GM12878 (cell line): Measurements from ENCODE around the gene FOSL1. TPM values are rescaled to one million over a fixed set of nuclear protein-coding genes. Genes with fewer than 3 reads are reported as not detected.

ENCODE experiments used
- ATAC-seq: fragments of 200-7000 bp; cut with Tn5 transposase; 3 replicates; pipeline ENCODE4 v1.9.1; 2020; ENCODE audit warnings: mild to moderate bottlenecking, moderate library complexity
- BruUV-seq: library from RNA; stranded (reverse); fragments of 400-500 nt; replicated peaks from 2 replicates; lab custom pipeline; 2021; lab: Mats Ljungman, UMichigan
- CTCF ChIA-PET: fragments of 300-600 bp; sonication (Branson Sonifier 250); formaldehyde crosslinking; extraction: SDS; loops from one replicate; lab custom pipeline; 2021; ENCODE audit warnings: inconsistent platforms; lab: Yijun Ruan, JAX
- POLR2A ChIA-PET: fragments of 350-600 bp; formaldehyde crosslinking; extraction: SDS; loops from one replicate; lab custom pipeline; 2021; ENCODE audit warnings: inconsistent platforms; lab: Charles Lee
- RAD21 ChIA-PET: fragments of 300-600 bp; sonication (Branson Sonifier 250); formaldehyde crosslinking; loops from one replicate; lab custom pipeline; 2023; ENCODE audit warnings: antibody characterized with exemption; ENCODE audit not compliant: unreplicated experiment; lab: Charles Lee
- SMC1A ChIA-PET: fragments of 300-600 bp; sonication (Branson Sonifier 250); formaldehyde crosslinking; loops from one replicate; lab custom pipeline; 2023; ENCODE audit not compliant: unreplicated experiment, uncharacterized antibody; lab: Charles Lee
- DNase-seq: peaks from one replicate; pipeline ENCODE4 v3.0.0-alpha.2; 2011; ENCODE audit warnings: low read depth, low spot score
- FAIRE-seq: peaks from 3 replicates; lab custom pipeline; 2011; peaks lifted over from hg19 to GRCh38; lab: Jason Lieb, UNC
- H2AFZ ChIP-seq: 2 replicates; pipeline ENCODE4 v1.6.0; 2011; ENCODE audit warnings: low read depth, low read length, control low read depth; ENCODE audit not compliant: control insufficient read depth
- H3K27ac ChIP-seq: 2 replicates; pipeline ENCODE4 v1.5.1; 2011; ENCODE audit warnings: control low read depth; ENCODE audit not compliant: control insufficient read depth, insufficient read depth
- H3K27me3 ChIP-seq, 2 experiments: replicated peaks in 1 of 2; 2 replicates each; pipeline versions ENCODE4 v1.6.0 to v1.6.1; 2011; ENCODE audit warnings: low read length in 1 of 2; ENCODE audit not compliant: control insufficient read depth in 2 of 2, insufficient read depth in 2 of 2
- H3K36me3 ChIP-seq, 2 experiments: 2 replicates each; pipeline ENCODE4 v1.5.1; 2011; ENCODE audit warnings: low read length in 1 of 2; ENCODE audit not compliant: control insufficient read depth in 2 of 2, insufficient read depth in 2 of 2
- H3K4me1 ChIP-seq: 2 replicates; pipeline ENCODE4 v1.6.1; 2011; ENCODE audit warnings: mild to moderate bottlenecking, low read length, moderate library complexity, mixed read lengths; ENCODE audit not compliant: control insufficient read depth, insufficient read depth
- H3K4me2 ChIP-seq: 2 replicates; pipeline ENCODE4 v1.6.0; 2011; ENCODE audit warnings: control low read depth; ENCODE audit not compliant: control insufficient read depth, insufficient read depth
- H3K4me3 ChIP-seq: fragments of 200-600 bp; sonication (generic); 2 replicates; pipeline ENCODE4 v1.5.1; 2016
- H3K79me2 ChIP-seq: 2 replicates; pipeline ENCODE4 v1.6.0; 2011; ENCODE audit warnings: low read length; ENCODE audit not compliant: control insufficient read depth, insufficient read depth
- H3K9ac ChIP-seq: 2 replicates; pipeline ENCODE4 v1.8.0; 2011; ENCODE audit warnings: low read length, control low read depth, mixed read lengths; ENCODE audit not compliant: control insufficient read depth, insufficient read depth
- H3K9me3 ChIP-seq: replicated peaks from 3 replicates; pipeline ENCODE4 v1.5.1; 2011; ENCODE audit warnings: mild to moderate bottlenecking, low read length; ENCODE audit not compliant: control insufficient read depth, insufficient read depth
- H4K20me1 ChIP-seq: 2 replicates; pipeline ENCODE4 v1.6.0; 2011; ENCODE audit not compliant: control insufficient read depth, insufficient read depth
- ATF7 ChIP-seq: fragments of 450-650 bp; IDR thresholded peaks from 2 replicates; pipeline ENCODE4 v1.6.1; 2016; ENCODE audit warnings: low read depth, mild to moderate bottlenecking
- HDGF ChIP-seq: fragments of 450-650 bp; IDR thresholded peaks from 2 replicates; pipeline ENCODE4 v1.6.1; 2016; ENCODE audit warnings: antibody characterized with exemption
- SMAD5 ChIP-seq: IDR thresholded peaks from 2 replicates; pipeline ENCODE4 v1.6.1; 2016; ENCODE audit warnings: antibody characterized with exemption, low read depth
- WGBS: methylation state at CpG from one replicate; pipeline ENCODE4 v1.1.6; 2016; ENCODE audit warnings: low lambda C conversion rate; ENCODE audit not compliant: insufficient replicate concordance, insufficient coverage; ENCODE audit errors: missing lambda C conversion rate; 5-methylcytosine and 5-hydroxymethylcytosine counted together
- in situ Hi-C: fragments of 300-500 bp; cut with MboI; formaldehyde crosslinking; loops from 9 replicates; pipeline ENCODE4 v1.14.3; 2018; ENCODE audit warnings: mixed read lengths
- intact Hi-C: fragments of 100-400 bp; cut with micrococcal nuclease; formaldehyde crosslinking; loops from one replicate; pipeline ENCODE4 v1.14.2; 2022; ENCODE audit not compliant: unreplicated experiment
- polyA plus RNA-seq, 11 experiments: library from polyadenylated mRNA; depleted of rRNA in 4 of 11; unstranded in 6 of 11; stranded (reverse) in 5 of 11; fragments of >200 nt; fragmentation: Nextera tagmentation in 4 of 11; fragmentation: Illumina TruSeq in 1 of 11; extraction: Ambion mirVana in 4 of 11; extraction: Trizol in 1 of 11; gene quantifications; 1 replicate in 1 of 11; 2 replicates in 10 of 11; pipeline versions ENCODE4 v1.2.1 to v1.2.3, GENCODE V29; 2011 to 2016; ENCODE audit warnings: inconsistent platforms in 2 of 11, missing spikeins in 2 of 11, low read depth in 1 of 11
- total RNA-seq, 4 experiments: library from RNA; depleted of rRNA in 3 of 4; stranded (reverse); fragments of >200 nt in 3 of 4; fragmentation: Illumina TruSeq in 1 of 4; extraction: Trizol in 1 of 4; gene quantifications; 2 replicates each; pipeline versions ENCODE4 v1.2.1 to v1.2.3, GENCODE V29; 2013 to 2021
- TF ChIP-seq, protein P1 (sequence below): fragments of 450-650 bp; IDR thresholded peaks from 2 replicates; pipeline ENCODE4 v1.6.1; 2017; ENCODE audit warnings: low read depth, mild to moderate bottlenecking, moderate library complexity

Gene FOSL1
- total and polyA plus RNA-seq, 10 of the 15 experiments (the other 5 are each of a cell fraction or from before 2014, with no cell fraction given) = 0.82 to 5.4 (median 2.1) TPM

DNA sequence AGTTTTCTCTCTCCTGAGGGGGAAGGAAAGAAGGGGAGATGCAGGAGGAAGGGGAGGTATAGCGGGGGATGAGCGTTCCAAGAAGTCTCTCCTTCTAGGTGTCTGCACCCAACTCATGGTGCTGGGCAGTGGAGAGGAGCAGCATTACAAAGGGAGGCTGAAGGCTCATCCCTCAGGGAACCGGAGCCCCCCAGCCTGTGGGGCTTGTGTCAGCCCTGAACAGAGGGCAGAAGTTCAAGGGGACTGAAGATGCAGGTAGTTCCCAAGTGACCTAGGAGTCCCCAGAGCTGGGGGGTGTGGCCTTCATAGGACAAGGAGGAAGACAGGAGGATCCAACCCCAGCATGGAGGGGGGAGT, 16.9 kb upstream of the FOSL1 start:
- H3K9me3 ChIP-seq = no peaks in the 10 kb centered on the region
- no peak overlapping the region for H3K27ac ChIP-seq
- H3K4me3 ChIP-seq = no peak overlapping the region; the same call in 1 of the 2 replicates
- FAIRE-seq (no peak), ATAC-seq (no peak), DNase-seq (no peak)
- ChIA-PET CTCF (interaction anchor here (0.9 to 2.1 kb wide), 3 partner anchors 25 to 71 kb away, joined by 3 to 9 read pairs (median 4); no protein-coding TSS in a partner anchor), RAD21 (no interaction called here), SMC1A (interaction anchor here (1.7 kb wide), 1 partner anchor 23 kb away, joined by 6 read pairs; no protein-coding TSS in a partner anchor), POLR2A (interaction anchor here (1.0 to 2.5 kb wide), 4 partner anchors 26 to 59 kb away, joined by 3 to 17 read pairs (median 7); partner anchors contain the start of genes CCDC85B and FIBP)
- no peaks in the 10 kb centered on the region for H3K27me3 ChIP-seq
- H3K4me2 ChIP-seq = peak overlapping the region; percentile 87
- no TSS peak for BruUV-seq
- WGBS = 94% methylated on average over 3 of the region's 3 CpGs
- in situ Hi-C loops = no loop called here
- intact Hi-C loops = no loop called here
- peaks cover 34% of the 10 kb centered on the region for H3K79me2 ChIP-seq
- H2AFZ ChIP-seq = no peak overlapping the region
- H3K9ac ChIP-seq = no peak overlapping the region
- H4K20me1 ChIP-seq = no peaks in the 10 kb centered on the region
- TF ChIP-seq, protein P1, sequence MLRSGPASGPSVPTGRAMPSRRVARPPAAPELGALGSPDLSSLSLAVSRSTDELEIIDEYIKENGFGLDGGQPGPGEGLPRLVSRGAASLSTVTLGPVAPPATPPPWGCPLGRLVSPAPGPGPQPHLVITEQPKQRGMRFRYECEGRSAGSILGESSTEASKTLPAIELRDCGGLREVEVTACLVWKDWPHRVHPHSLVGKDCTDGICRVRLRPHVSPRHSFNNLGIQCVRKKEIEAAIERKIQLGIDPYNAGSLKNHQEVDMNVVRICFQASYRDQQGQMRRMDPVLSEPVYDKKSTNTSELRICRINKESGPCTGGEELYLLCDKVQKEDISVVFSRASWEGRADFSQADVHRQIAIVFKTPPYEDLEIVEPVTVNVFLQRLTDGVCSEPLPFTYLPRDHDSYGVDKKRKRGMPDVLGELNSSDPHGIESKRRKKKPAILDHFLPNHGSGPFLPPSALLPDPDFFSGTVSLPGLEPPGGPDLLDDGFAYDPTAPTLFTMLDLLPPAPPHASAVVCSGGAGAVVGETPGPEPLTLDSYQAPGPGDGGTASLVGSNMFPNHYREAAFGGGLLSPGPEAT = no peak
- 0 out of 2 replicates have a peak, but pooled peaks have one; percentile 2 for TF ChIP-seq SMAD5
- no peaks in the 10 kb centered on the region; a peak in 1 of 4 replicates for H3K36me3 ChIP-seq
- peaks cover 36% of the 10 kb centered on the region for H3K4me1 ChIP-seq

DNA sequence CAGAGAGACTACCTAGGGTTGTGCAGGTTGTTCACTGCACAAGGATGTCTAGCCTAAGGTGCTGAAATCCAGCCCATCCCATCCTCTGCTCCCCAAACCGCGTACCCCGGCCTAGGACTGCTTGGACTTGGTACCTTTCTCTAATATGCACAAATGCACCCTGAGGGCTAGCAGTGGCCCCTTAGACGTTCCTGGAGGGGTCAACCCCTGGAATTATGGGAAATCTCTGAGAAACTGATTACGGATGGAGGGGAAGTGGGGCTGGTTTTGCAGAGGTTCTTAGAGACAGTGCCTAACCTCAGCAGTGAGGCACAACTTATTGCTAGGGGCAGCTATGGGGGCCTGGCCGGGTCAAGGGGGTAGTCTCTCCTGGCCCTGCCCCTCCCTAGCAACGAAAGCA, 16.2 kb upstream of the FOSL1 start:
- H3K79me2 ChIP-seq = peaks cover 34% of the 10 kb centered on the region
- intact Hi-C loops = no loop called here
- BruUV-seq = no TSS peak
- WGBS = 73% methylated on average over 7 of the region's 7 CpGs
- RAD21 ChIA-PET = no interaction called here
- DNase-seq = no peak
- 0 out of 2 replicates have a peak overlapping the region, but pooled peaks have one; percentile 87 for H3K4me2 ChIP-seq
- no peaks in the 10 kb centered on the region; a peak in 1 of 4 replicates for H3K36me3 ChIP-seq
- H3K4me1 ChIP-seq = peaks cover 41% of the 10 kb centered on the region
- TF ChIP-seq HDGF = no peak
- no peak for TF ChIP-seq ATF7
- TF ChIP-seq, all 136 proteins: peak for 0
- Histone ChIP-seq H3K27ac (no peak overlapping the region), H3K9me3 (no peaks in the 10 kb centered on the region), H4K20me1 (no peaks in the 10 kb centered on the region), H3K27me3 (no peaks in the 10 kb centered on the region), H2AFZ (no peak overlapping the region), H3K9ac (no peak overlapping the region), H3K4me3 (no peak overlapping the region)
- ChIA-PET POLR2A (interaction anchor here (2.3 kb wide), 1 partner anchor 57 kb away, joined by 7 read pairs; the partner anchor contains the start of gene MUS81), CTCF (interaction anchor here (1.9 kb wide), 1 partner anchor 27 kb away, joined by 5 read pairs; no protein-coding TSS in a partner anchor), SMC1A (no interaction called here)
- ATAC-seq (no peak), FAIRE-seq (no peak)
- in situ Hi-C loops = no loop called here
